ENCODE data around the gene MLXIPL.

MLXIPL gene

GRCh38 chr7:73602721-73603651 lies 21.3 kb downstream of the MLXIPL start:
- in situ Hi-C loops (cut with HindIII; ENCODE audit: low pct_ligation_motif_present, low sequenced_read_pairs): no loop called here
- no peak for TF ChIP-seq CTCF (IDR thresholded peaks at IDR 0.05; ENCODE audit: low read depth, low read length, missing control alignments)
- H3K36me3 ChIP-seq (replicated peaks): no peaks in the 10 kb centered on the region
- peaks cover under 1% of the 10 kb centered on the region for H3K27me3 ChIP-seq (replicated peaks)
- DNase-seq: no peak
- no peak overlapping the region for H3K27ac ChIP-seq
- H3K4me3 ChIP-seq (ENCODE audit: low read depth, low read length): no peak overlapping the region

GRCh38 chr7:73599916-73600315 lies 24.4 kb downstream of the MLXIPL start:
- Histone ChIP-seq H3K27me3 (replicated peaks) (peaks cover 7% of the 10 kb centered on the region), H3K27ac (no peak overlapping the region), H3K4me3 (ENCODE audit: low read depth, low read length) (no peak overlapping the region), H3K36me3 (replicated peaks) (no peaks in the 10 kb centered on the region)
- no peak for DNase-seq
- in situ Hi-C loops (cut with HindIII; ENCODE audit: low pct_ligation_motif_present, low sequenced_read_pairs): no loop called here
- no peak for TF ChIP-seq CTCF (IDR thresholded peaks at IDR 0.05; ENCODE audit: low read depth, low read length, missing control alignments)

- Histone ChIP-seq H3K36me3 (replicated peaks) (no peaks in the 10 kb centered on the region), H3K27ac (no peak overlapping the region), H3K27me3 (replicated peaks) (peaks cover 7% of the 10 kb centered on the region), H3K4me3 (ENCODE audit: low read depth, low read length) (no peak overlapping the region)
- in situ Hi-C loops (cut with HindIII; ENCODE audit: low pct_ligation_motif_present, low sequenced_read_pairs): no loop called here
- TF ChIP-seq CTCF (IDR thresholded peaks at IDR 0.05; ENCODE audit: low read depth, low read length, missing control alignments): no peak
- DNase-seq: no peak
These were observed 25.0 kb downstream of the MLXIPL start for GRCh38 chr7:73599151-73599882.

- Histone ChIP-seq H3K4me3 (ENCODE audit: low read depth, low read length) (no peak overlapping the region), H3K27ac (no peak overlapping the region), H3K36me3 (replicated peaks) (no peaks in the 10 kb centered on the region), H3K27me3 (replicated peaks) (peaks cover 7% of the 10 kb centered on the region)
- no peak for TF ChIP-seq CTCF (IDR thresholded peaks at IDR 0.05; ENCODE audit: low read depth, low read length, missing control alignments)
- DNase-seq: no peak
- in situ Hi-C loops (cut with HindIII; ENCODE audit: low pct_ligation_motif_present, low sequenced_read_pairs): no loop called here
These were observed 26.1 kb downstream of the MLXIPL start for GRCh38 chr7:73597978-73598782.

GRCh38 chr7:73596191-73597065 lies 27.9 kb downstream of the MLXIPL start:
- Histone ChIP-seq H3K27me3 (replicated peaks) (peaks cover 7% of the 10 kb centered on the region), H3K4me3 (ENCODE audit: low read depth, low read length) (no peak overlapping the region), H3K36me3 (replicated peaks) (no peaks in the 10 kb centered on the region), H3K27ac (no peak overlapping the region)
- TF ChIP-seq CTCF (IDR thresholded peaks at IDR 0.05; ENCODE audit: low read depth, low read length, missing control alignments): peak; percentile 3
- no peak for DNase-seq
- in situ Hi-C loops (cut with HindIII; ENCODE audit: low pct_ligation_motif_present, low sequenced_read_pairs): no loop called here

Measured in brain microvascular endothelial cell (primary cell).